NCI-H1694 treated with DMSO at 0.1 percent for 48 hours (cell line): ENCODE results near the gene ZNF594.
"Not testable (repeated sequence)": the region's sequence is repeated elsewhere in the genome, so short reads cannot be mapped to it uniquely, and the experiment has no call there.

Experiments used
- DNase-seq: peaks from one replicate; lab custom pipeline; 2025; lab: John Stamatoyannopoulos, UW

ZNF594 gene

GRCh38 chr17:5191541-5192417, at the start of gene ZNF594:
TSS of gene ZNF594 (minus strand) at chr17:5191868. CDS start at chr17:5184256, 7,612 bp downstream.
- peak; percentile 93 for DNase-seq

- not testable (repeated sequence) for DNase-seq
These were observed 48.1 kb upstream of the ZNF594 start for GRCh38 chr17:5239769-5240168.

GRCh38 chr17:5238333-5238732, 46.7 kb upstream of the ZNF594 start:
- DNase-seq: no peak

- DNase-seq: no peak
These were observed 45.9 kb upstream of the ZNF594 start for GRCh38 chr17:5237541-5238016.

GRCh38 chr17:5236938-5237540, 45.4 kb upstream of the ZNF594 start:
- DNase-seq: no peak

- DNase-seq: no peak
These were observed 43.2 kb upstream of the ZNF594 start, which contains the start of gene SCIMP for GRCh38 chr17:5234645-5235576. TSS of gene SCIMP (minus strand) at chr17:5234860. CDS start at chr17:5234755, 105 bp downstream.

- DNase-seq: not testable (repeated sequence)
These were observed 41.8 kb upstream of the ZNF594 start for GRCh38 chr17:5233492-5233891.

GRCh38 chr17:5226940-5227878, 35.5 kb upstream of the ZNF594 start:
- DNase-seq: no peak

- no peak for DNase-seq
These were observed 34.2 kb upstream of the ZNF594 start for GRCh38 chr17:5225668-5226457.

GRCh38 chr17:5221912-5222311, 30.2 kb upstream of the ZNF594 start:
- DNase-seq: not testable (repeated sequence)

GRCh38 chr17:5220074-5220473, 28.4 kb upstream of the ZNF594 start:
- DNase-seq: no peak

- no peak for DNase-seq
These were observed 27.9 kb upstream of the ZNF594 start for GRCh38 chr17:5219536-5219935.

- DNase-seq: not testable (repeated sequence)
These were observed 25.9 kb upstream of the ZNF594 start for GRCh38 chr17:5217562-5217961.

- DNase-seq: no peak
These were observed 19.8 kb upstream of the ZNF594 start for GRCh38 chr17:5211458-5211857.

- no peak for DNase-seq
These were observed 19.1 kb upstream of the ZNF594 start for GRCh38 chr17:5210614-5211252.

GRCh38 chr17:5210091-5210490, 18.4 kb upstream of the ZNF594 start:
- no peak for DNase-seq

GRCh38 chr17:5209396-5209795, 17.7 kb upstream of the ZNF594 start:
- no peak for DNase-seq

- DNase-seq: no peak
These were observed 12.2 kb upstream of the ZNF594 start for GRCh38 chr17:5203908-5204294.

- no peak for DNase-seq
These were observed 11.7 kb upstream of the ZNF594 start for GRCh38 chr17:5203178-5203907.
